SK-N-SH treated with all-trans-retinoic acid at 6 μM for 48 hours (cell line): ENCODE data around the gene MRPL17.

Source experiments
- CSDC2 ChIP-seq: fragments of 250-450 bp; sonication (Bioruptor Pico); IDR thresholded peaks from 2 replicates; pipeline ENCODE4 v1.5.0; 2020; ENCODE audit warnings: mild to moderate bottlenecking, moderate library complexity
- ESRRG ChIP-seq: fragments of 250-450 bp; sonication (Bioruptor Pico); IDR thresholded peaks from 2 replicates; pipeline ENCODE4 v1.6.1; 2021; ENCODE audit warnings: mild to moderate bottlenecking
- ISL1 ChIP-seq: fragments of 250-450 bp; sonication (Bioruptor Pico); IDR thresholded peaks from 2 replicates; pipeline ENCODE4 v2.1.2; 2022; ENCODE audit warnings: mild to moderate bottlenecking, moderate library complexity
- PATZ1 ChIP-seq: fragments of 250-450 bp; sonication (Bioruptor Pico); IDR thresholded peaks from 2 replicates; pipeline ENCODE4 v1.8.0; 2020; ENCODE audit warnings: mild to moderate bottlenecking, moderate library complexity, borderline replicate concordance
- TOX ChIP-seq: fragments of 250-450 bp; sonication (Bioruptor Pico); IDR thresholded peaks from 2 replicates; pipeline ENCODE4 v1.8.0; 2021; ENCODE audit warnings: mild to moderate bottlenecking, moderate library complexity, borderline replicate concordance
- TSHZ2 ChIP-seq: fragments of 250-450 bp; sonication (Bioruptor Pico); IDR thresholded peaks from 2 replicates; pipeline ENCODE4 v1.5.0; 2020; ENCODE audit warnings: mild to moderate bottlenecking, moderate library complexity
- ZFP30 ChIP-seq: fragments of 450-650 bp; formaldehyde crosslinking; IDR thresholded peaks from 2 replicates; pipeline ENCODE4 v1.5.0; 2022; ENCODE audit warnings: mild to moderate bottlenecking, moderate library complexity
- ZNF8 ChIP-seq: fragments of 450-650 bp; formaldehyde crosslinking; IDR thresholded peaks from 2 replicates; pipeline ENCODE4 v1.5.0; 2020; ENCODE audit warnings: mild to moderate bottlenecking, moderate library complexity
- TF ChIP-seq, protein P1 (sequence below): fragments of 250-450 bp; sonication (Bioruptor Pico); IDR thresholded peaks from 2 replicates; pipeline ENCODE4 v1.5.1; 2021; ENCODE audit warnings: mild to moderate bottlenecking, moderate library complexity

GRCh38 chr11:6667733-6668374, 15.3 kb downstream of the MRPL17 start:
- no peak for TF ChIP-seq PATZ1 (CRISPR knock-in tag)
- TF ChIP-seq TOX (CRISPR knock-in tag), result no peak
- TF ChIP-seq TSHZ2 (CRISPR knock-in tag), result no peak
- no peak for TF ChIP-seq CSDC2
- TF ChIP-seq ZFP30 (CRISPR knock-in tag), result no peak
- no peak for TF ChIP-seq ESRRG (CRISPR knock-in tag)
- TF ChIP-seq, protein P1, sequence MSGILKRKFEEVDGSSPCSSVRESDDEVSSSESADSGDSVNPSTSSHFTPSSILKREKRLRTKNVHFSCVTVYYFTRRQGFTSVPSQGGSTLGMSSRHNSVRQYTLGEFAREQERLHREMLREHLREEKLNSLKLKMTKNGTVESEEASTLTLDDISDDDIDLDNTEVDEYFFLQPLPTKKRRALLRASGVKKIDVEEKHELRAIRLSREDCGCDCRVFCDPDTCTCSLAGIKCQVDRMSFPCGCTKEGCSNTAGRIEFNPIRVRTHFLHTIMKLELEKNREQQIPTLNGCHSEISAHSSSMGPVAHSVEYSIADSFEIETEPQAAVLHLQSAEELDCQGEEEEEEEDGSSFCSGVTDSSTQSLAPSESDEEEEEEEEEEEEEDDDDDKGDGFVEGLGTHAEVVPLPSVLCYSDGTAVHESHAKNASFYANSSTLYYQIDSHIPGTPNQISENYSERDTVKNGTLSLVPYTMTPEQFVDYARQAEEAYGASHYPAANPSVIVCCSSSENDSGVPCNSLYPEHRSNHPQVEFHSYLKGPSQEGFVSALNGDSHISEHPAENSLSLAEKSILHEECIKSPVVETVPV (CRISPR knock-in tag), result no peak
- TF ChIP-seq ZNF8 (CRISPR knock-in tag), result no peak
- no peak for TF ChIP-seq ISL1
